WTC11 (cell line): ENCODE measurements around the gene FOXRED2. TPM values are rescaled to one million over a fixed set of nuclear protein-coding genes. Genes with fewer than 3 reads are reported as not detected.
A peak's percentile ranks its signal among the peaks of the same experiment; 100 is the strongest.

ENCODE experiments used
- ATF1 ChIP-seq: sonication (generic); formaldehyde crosslinking; IDR thresholded peaks from 2 replicates; pipeline ENCODE4 v1.8.1; 2023; ENCODE audit warnings: mild to moderate bottlenecking, moderate library complexity, missing genetic modification reagents
- ATF6 ChIP-seq: sonication (generic); formaldehyde crosslinking; IDR thresholded peaks from 2 replicates; pipeline ENCODE4 v1.8.1; 2023; ENCODE audit warnings: mild to moderate bottlenecking, missing genetic modification reagents
- CBFB ChIP-seq: sonication (generic); formaldehyde crosslinking; IDR thresholded peaks from 2 replicates; pipeline ENCODE4 v1.8.1; 2022; ENCODE audit warnings: mild to moderate bottlenecking, low read depth, missing genetic modification reagents
- CREB1 ChIP-seq: sonication (generic); formaldehyde crosslinking; IDR thresholded peaks from 2 replicates; pipeline ENCODE4 v1.8.0; 2023; ENCODE audit warnings: mild to moderate bottlenecking, missing genetic modification reagents
- CTCF ChIP-seq: fragments of 200-600 bp; IDR thresholded peaks from 2 replicates; pipeline ENCODE4 v1.8.0; 2022; ENCODE audit warnings: antibody characterized with exemption
- FOXJ3 ChIP-seq: sonication (generic); formaldehyde crosslinking; IDR thresholded peaks from 2 replicates; pipeline ENCODE4 v1.9.0; 2021; ENCODE audit warnings: missing genetic modification reagents, mild to moderate bottlenecking, borderline replicate concordance
- JAZF1 ChIP-seq: fragments of 250-450 bp; sonication (Bioruptor Pico); IDR thresholded peaks from 2 replicates; pipeline ENCODE4 v1.9.0; 2021; ENCODE audit warnings: moderate library complexity, mild to moderate bottlenecking, inconsistent platforms
- JUN ChIP-seq: sonication (generic); formaldehyde crosslinking; IDR thresholded peaks from 2 replicates; pipeline ENCODE4 v1.8.0; 2023; ENCODE audit warnings: mild to moderate bottlenecking, missing genetic modification reagents
- KAT7 ChIP-seq: sonication (generic); formaldehyde crosslinking; IDR thresholded peaks from 2 replicates; pipeline ENCODE4 v1.8.1; 2023; ENCODE audit warnings: missing genetic modification reagents, mild to moderate bottlenecking, borderline replicate concordance
- MXD4 ChIP-seq: fragments of 250-450 bp; sonication (Bioruptor Pico); IDR thresholded peaks from 2 replicates; pipeline ENCODE4 v1.8.0; 2021; ENCODE audit warnings: mild to moderate bottlenecking, moderate library complexity, borderline replicate concordance
- MYBL2 ChIP-seq: sonication (generic); formaldehyde crosslinking; IDR thresholded peaks from 2 replicates; pipeline ENCODE4 v1.8.1; 2023; ENCODE audit warnings: mild to moderate bottlenecking, moderate library complexity, missing genetic modification reagents
- NFATC4 ChIP-seq: fragments of 250-450 bp; sonication (Bioruptor Pico); IDR thresholded peaks from 2 replicates; pipeline ENCODE4 v1.9.0; 2021; ENCODE audit warnings: mild to moderate bottlenecking
- NFE2L1 ChIP-seq: sonication (generic); formaldehyde crosslinking; IDR thresholded peaks from 2 replicates; pipeline ENCODE4 v1.8.1; 2023; ENCODE audit warnings: missing genetic modification reagents
- NR1H2 ChIP-seq: sonication (generic); formaldehyde crosslinking; IDR thresholded peaks from 2 replicates; pipeline ENCODE4 v1.9.0; 2021; ENCODE audit warnings: mild to moderate bottlenecking, moderate library complexity, missing genetic modification reagents
- OVOL2 ChIP-seq: fragments of 250-450 bp; sonication (Bioruptor Pico); IDR thresholded peaks from 2 replicates; pipeline ENCODE4 v1.9.0; 2021; ENCODE audit warnings: mild to moderate bottlenecking, borderline replicate concordance
- SOX15 ChIP-seq: fragments of 250-450 bp; sonication (Bioruptor Pico); IDR thresholded peaks from 2 replicates; pipeline ENCODE4 v1.9.0; 2021; ENCODE audit warnings: mild to moderate bottlenecking
- TEAD4 ChIP-seq: sonication (generic); formaldehyde crosslinking; IDR thresholded peaks from 2 replicates; pipeline ENCODE4 v1.8.0; 2022; ENCODE audit warnings: mild to moderate bottlenecking, missing genetic modification reagents
- TP53 ChIP-seq: sonication (generic); formaldehyde crosslinking; IDR thresholded peaks from 2 replicates; pipeline ENCODE4 v1.8.1; 2023; ENCODE audit warnings: mild to moderate bottlenecking, missing genetic modification reagents
- ZMAT4 ChIP-seq: fragments of 250-450 bp; sonication (Bioruptor Pico); IDR thresholded peaks from 2 replicates; pipeline ENCODE4 v1.9.0; 2021; ENCODE audit warnings: mild to moderate bottlenecking
- ZNF121 ChIP-seq: sonication (generic); formaldehyde crosslinking; IDR thresholded peaks from 2 replicates; pipeline ENCODE4 v1.8.0; 2023; ENCODE audit warnings: missing genetic modification reagents
- ZNF263 ChIP-seq: sonication (generic); formaldehyde crosslinking; IDR thresholded peaks from 2 replicates; pipeline ENCODE4 v1.8.1; 2022; ENCODE audit warnings: low read depth, mild to moderate bottlenecking, moderate library complexity, missing genetic modification reagents
- ZNF281 ChIP-seq: sonication (generic); formaldehyde crosslinking; IDR thresholded peaks from 2 replicates; pipeline ENCODE4 v1.8.0; 2023; ENCODE audit warnings: mild to moderate bottlenecking, missing genetic modification reagents
- ZNF317 ChIP-seq: sonication (generic); formaldehyde crosslinking; IDR thresholded peaks from 2 replicates; pipeline ENCODE4 v1.8.1; 2023; ENCODE audit warnings: low read depth, mild to moderate bottlenecking, moderate library complexity, missing genetic modification reagents, borderline replicate concordance
- ZNF416 ChIP-seq: fragments of 250-450 bp; sonication (Bioruptor Pico); IDR thresholded peaks from 2 replicates; pipeline ENCODE4 v1.9.0; 2021; ENCODE audit warnings: mild to moderate bottlenecking, inconsistent platforms
- ZNF671 ChIP-seq: fragments of 250-450 bp; sonication (Bioruptor Pico); IDR thresholded peaks from 2 replicates; pipeline ENCODE4 v1.8.0; 2021; ENCODE audit warnings: mild to moderate bottlenecking
- total RNA-seq: library from RNA; stranded (reverse); gene quantifications from 3 replicates; pipeline ENCODE4 v1.2.3, GENCODE V29; 2021
- TF ChIP-seq, protein P1 (sequence below): sonication (generic); formaldehyde crosslinking; IDR thresholded peaks from 2 replicates; pipeline ENCODE4 v1.8.0; 2023; ENCODE audit warnings: missing genetic modification reagents, mild to moderate bottlenecking, borderline replicate concordance
- TF ChIP-seq, protein P2 (sequence below): sonication (generic); formaldehyde crosslinking; IDR thresholded peaks from 2 replicates; pipeline ENCODE4 v1.8.1; 2023; ENCODE audit warnings: mild to moderate bottlenecking, missing genetic modification reagents, moderate library complexity

FOXRED2 gene
- total RNA-seq, 1 experiment from 2014 or later: 20.1 TPM

GRCh38 chr22:36528795-36529751 lies 22.2 kb upstream of the FOXRED2 start, which contains the start of gene EIF3D (continued):
- TF ChIP-seq ATF6 (CRISPR knock-in tag) (no peak), MYBL2 (CRISPR knock-in tag) (peak; percentile 70; the same call in 1 of the 2 replicates), ZNF416 (CRISPR knock-in tag) (no peak), ZNF671 (no peak), ZNF281 (CRISPR knock-in tag) (no peak), CREB1 (CRISPR knock-in tag) (0 out of 2 replicates have a peak, but pooled peaks have one; percentile 7), MXD4 (CRISPR knock-in tag) (no peak), ATF1 (CRISPR knock-in tag) (no peak), ZMAT4 (CRISPR knock-in tag) (no peak), ZNF263 (CRISPR knock-in tag) (no peak), KAT7 (CRISPR knock-in tag) (no peak), ZNF317 (CRISPR knock-in tag) (0 out of 2 replicates have a peak, but pooled peaks have one; percentile 23), CTCF (no peak), NR1H2 (CRISPR knock-in tag) (no peak), FOXJ3 (CRISPR knock-in tag) (no peak), TP53 (CRISPR knock-in tag) (no peak), OVOL2 (CRISPR knock-in tag) (no peak), TEAD4 (CRISPR knock-in tag) (peak; percentile 70; the same call in 1 of the 2 replicates), JUN (CRISPR knock-in tag) (no peak), NFE2L1 (CRISPR knock-in tag) (no peak), JAZF1 (CRISPR knock-in tag) (no peak), SOX15 (CRISPR knock-in tag) (no peak), NFATC4 (CRISPR knock-in tag) (no peak), ZNF121 (CRISPR knock-in tag) (no peak), CBFB (no peak; the same call in 1 of the 2 replicates)
- TF ChIP-seq, protein P1, sequence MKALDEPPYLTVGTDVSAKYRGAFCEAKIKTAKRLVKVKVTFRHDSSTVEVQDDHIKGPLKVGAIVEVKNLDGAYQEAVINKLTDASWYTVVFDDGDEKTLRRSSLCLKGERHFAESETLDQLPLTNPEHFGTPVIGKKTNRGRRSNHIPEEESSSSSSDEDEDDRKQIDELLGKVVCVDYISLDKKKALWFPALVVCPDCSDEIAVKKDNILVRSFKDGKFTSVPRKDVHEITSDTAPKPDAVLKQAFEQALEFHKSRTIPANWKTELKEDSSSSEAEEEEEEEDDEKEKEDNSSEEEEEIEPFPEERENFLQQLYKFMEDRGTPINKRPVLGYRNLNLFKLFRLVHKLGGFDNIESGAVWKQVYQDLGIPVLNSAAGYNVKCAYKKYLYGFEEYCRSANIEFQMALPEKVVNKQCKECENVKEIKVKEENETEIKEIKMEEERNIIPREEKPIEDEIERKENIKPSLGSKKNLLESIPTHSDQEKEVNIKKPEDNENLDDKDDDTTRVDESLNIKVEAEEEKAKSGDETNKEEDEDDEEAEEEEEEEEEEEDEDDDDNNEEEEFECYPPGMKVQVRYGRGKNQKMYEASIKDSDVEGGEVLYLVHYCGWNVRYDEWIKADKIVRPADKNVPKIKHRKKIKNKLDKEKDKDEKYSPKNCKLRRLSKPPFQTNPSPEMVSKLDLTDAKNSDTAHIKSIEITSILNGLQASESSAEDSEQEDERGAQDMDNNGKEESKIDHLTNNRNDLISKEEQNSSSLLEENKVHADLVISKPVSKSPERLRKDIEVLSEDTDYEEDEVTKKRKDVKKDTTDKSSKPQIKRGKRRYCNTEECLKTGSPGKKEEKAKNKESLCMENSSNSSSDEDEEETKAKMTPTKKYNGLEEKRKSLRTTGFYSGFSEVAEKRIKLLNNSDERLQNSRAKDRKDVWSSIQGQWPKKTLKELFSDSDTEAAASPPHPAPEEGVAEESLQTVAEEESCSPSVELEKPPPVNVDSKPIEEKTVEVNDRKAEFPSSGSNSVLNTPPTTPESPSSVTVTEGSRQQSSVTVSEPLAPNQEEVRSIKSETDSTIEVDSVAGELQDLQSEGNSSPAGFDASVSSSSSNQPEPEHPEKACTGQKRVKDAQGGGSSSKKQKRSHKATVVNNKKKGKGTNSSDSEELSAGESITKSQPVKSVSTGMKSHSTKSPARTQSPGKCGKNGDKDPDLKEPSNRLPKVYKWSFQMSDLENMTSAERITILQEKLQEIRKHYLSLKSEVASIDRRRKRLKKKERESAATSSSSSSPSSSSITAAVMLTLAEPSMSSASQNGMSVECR (CRISPR knock-in tag): no peak; the same call in 1 of the 2 replicates
- TF ChIP-seq, protein P2, sequence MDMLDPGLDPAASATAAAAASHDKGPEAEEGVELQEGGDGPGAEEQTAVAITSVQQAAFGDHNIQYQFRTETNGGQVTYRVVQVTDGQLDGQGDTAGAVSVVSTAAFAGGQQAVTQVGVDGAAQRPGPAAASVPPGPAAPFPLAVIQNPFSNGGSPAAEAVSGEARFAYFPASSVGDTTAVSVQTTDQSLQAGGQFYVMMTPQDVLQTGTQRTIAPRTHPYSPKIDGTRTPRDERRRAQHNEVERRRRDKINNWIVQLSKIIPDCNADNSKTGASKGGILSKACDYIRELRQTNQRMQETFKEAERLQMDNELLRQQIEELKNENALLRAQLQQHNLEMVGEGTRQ (CRISPR knock-in tag): no peak; the same call in 1 of the 2 replicates
